Measurements from ENCODE around the gene UBASH3B.

DNA sequence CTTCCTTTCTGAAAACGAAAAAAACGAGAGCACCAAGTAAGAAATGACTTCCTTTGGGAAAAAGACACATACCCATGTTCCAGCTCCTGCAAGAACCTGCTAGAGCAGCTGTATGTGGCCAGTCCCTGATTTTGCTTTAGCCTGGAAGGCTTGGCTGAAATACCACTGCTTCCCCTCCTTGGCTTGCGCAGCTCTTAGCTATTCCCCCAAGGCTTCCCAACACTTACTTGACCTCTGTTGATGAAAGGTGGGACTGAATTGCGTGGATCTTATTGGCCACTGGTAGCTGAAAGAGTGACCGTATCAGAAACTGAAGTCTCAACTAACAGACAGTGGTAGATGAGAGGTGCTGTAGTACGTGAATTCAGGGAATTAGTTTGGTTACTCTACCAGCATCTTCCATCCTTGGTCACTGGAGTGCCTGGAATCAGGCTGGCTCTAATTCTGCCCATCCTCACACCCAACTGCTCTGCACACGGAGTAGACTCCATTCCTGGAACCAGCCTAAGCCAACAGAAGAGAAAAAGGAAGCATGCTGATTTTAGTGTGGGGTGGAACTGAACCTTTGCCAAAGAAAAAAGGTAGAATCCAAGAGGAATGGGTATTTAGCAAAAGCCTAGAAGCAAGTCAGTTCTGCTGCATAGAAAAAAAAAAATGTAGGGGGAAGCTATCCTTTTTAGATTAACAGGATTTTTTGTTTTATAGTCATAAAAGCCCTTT is 109.0 kb downstream of the UBASH3B start:
- TF ChIP-seq EZH2 (IDR thresholded peaks at IDR 0.05) = no peak
- TF ChIP-seq POLR2AphosphoS5 (IDR thresholded peaks at IDR 0.05; ENCODE audit: borderline replicate concordance, low read depth, low read length) = no peak
- no peak for TF ChIP-seq FOXP2 (optimal IDR thresholded peaks at IDR 0.05; ENCODE audit: control extremely low read depth, extremely low read length, insufficient read depth)
